Astrocyte (in vitro differentiated cells and primary cell): ENCODE results near the gene CTSV. TPM values are rescaled to one million over a fixed set of nuclear protein-coding genes. Genes with fewer than 3 reads are reported as not detected.
A peak's percentile ranks its signal among the peaks of the same experiment; 100 is the strongest.
"Not testable (repeated sequence)": the region's sequence is repeated elsewhere in the genome, so short reads cannot be mapped to it uniquely, and the experiment has no call there.

Source experiments
- DNase-seq: peaks from one replicate; pipeline ENCODE4 v3.0.0-alpha.2; 2010; ENCODE audit warnings: low read depth
- FAIRE-seq: peaks from 2 replicates; lab custom pipeline; 2011; peaks lifted over from hg19 to GRCh38; lab: Jason Lieb, UNC
- H2AFZ ChIP-seq: 2 replicates; pipeline ENCODE4 v1.6.0; 2012; ENCODE audit warnings: low read depth, low read length, inconsistent platforms
- H3K27ac ChIP-seq: 2 replicates; pipeline ENCODE4 v1.5.1; 2011; ENCODE audit warnings: low read depth, low read length, inconsistent platforms
- H3K27me3 ChIP-seq: 2 replicates; pipeline ENCODE4 v1.6.0; 2011; ENCODE audit warnings: low read length, inconsistent platforms; ENCODE audit not compliant: insufficient read depth
- H3K36me3 ChIP-seq: 2 replicates; pipeline ENCODE4 v1.5.1; 2011; ENCODE audit warnings: low read length, inconsistent platforms; ENCODE audit not compliant: insufficient read depth
- H3K4me1 ChIP-seq: 2 replicates; pipeline ENCODE4 v1.5.1; 2011; ENCODE audit warnings: low read length, inconsistent platforms; ENCODE audit not compliant: insufficient read depth
- H3K4me2 ChIP-seq: 2 replicates; pipeline ENCODE4 v1.6.0; 2012; ENCODE audit warnings: low read length, inconsistent platforms
- H3K4me3 ChIP-seq: 2 replicates; pipeline ENCODE4 v1.5.1; 2011; ENCODE audit warnings: low read depth, mild to moderate bottlenecking, low read length, inconsistent platforms; ENCODE audit not compliant: insufficient read depth
- H3K79me2 ChIP-seq: 2 replicates; pipeline ENCODE4 v1.6.0; 2012; ENCODE audit warnings: mild to moderate bottlenecking, low read length, inconsistent platforms; ENCODE audit not compliant: insufficient read depth
- H3K9ac ChIP-seq: 2 replicates; pipeline ENCODE4 v1.6.0; 2012; ENCODE audit warnings: mild to moderate bottlenecking, low read length, inconsistent platforms
- H3K9me3 ChIP-seq: 2 replicates; pipeline ENCODE4 v1.5.1; 2012; ENCODE audit warnings: low read depth, mild to moderate bottlenecking, low read length, inconsistent platforms; ENCODE audit not compliant: insufficient read depth
- H4K20me1 ChIP-seq: 2 replicates; pipeline ENCODE4 v1.6.0; 2012; ENCODE audit warnings: low read length, inconsistent platforms; ENCODE audit not compliant: insufficient read depth
- H3K27ac Mint-ChIP-seq: one replicate; pipeline ENCODE4 v1.8.0; 2021; ENCODE audit warnings: mild to moderate bottlenecking, mixed read lengths; ENCODE audit not compliant: unreplicated experiment
- H3K27me3 Mint-ChIP-seq: one replicate; pipeline ENCODE4 v1.8.0; 2021; ENCODE audit warnings: low read depth, mixed read lengths; ENCODE audit not compliant: unreplicated experiment
- H3K36me3 Mint-ChIP-seq: one replicate; pipeline ENCODE4 v1.8.0; 2021; ENCODE audit warnings: low read depth, mixed read lengths; ENCODE audit not compliant: unreplicated experiment
- H3K4me1 Mint-ChIP-seq: one replicate; pipeline ENCODE4 v1.8.0; 2021; ENCODE audit warnings: low read depth, mixed read lengths; ENCODE audit not compliant: unreplicated experiment
- H3K4me3 Mint-ChIP-seq: one replicate; pipeline ENCODE4 v1.8.0; 2021; ENCODE audit warnings: mild to moderate bottlenecking, moderate library complexity, mixed read lengths; ENCODE audit not compliant: unreplicated experiment
- H3K9me3 Mint-ChIP-seq: one replicate; pipeline ENCODE4 v1.8.0; 2021; ENCODE audit warnings: mild to moderate bottlenecking, mixed read lengths; ENCODE audit not compliant: unreplicated experiment
- total RNA-seq: library from RNA; stranded (reverse); gene quantifications from 2 replicates; pipeline ENCODE4 v1.2.1, GENCODE V29; 2021

The CTSV gene
- total RNA-seq, 1 donor from 2014 or later, result 36.3 TPM

GRCh38 chr9:96994531-96995016 is 44.4 kb downstream of the CTSV start:
- peaks cover 47% of the 10 kb centered on the region for H3K79me2 ChIP-seq
- not testable (repeated sequence) for H3K36me3 Mint-ChIP-seq, H3K4me3 Mint-ChIP-seq, H3K4me3 ChIP-seq, FAIRE-seq, H3K9me3 ChIP-seq, H3K4me1 ChIP-seq, H3K27ac ChIP-seq, H3K27ac Mint-ChIP-seq, H3K36me3 ChIP-seq, H3K4me1 Mint-ChIP-seq, H2AFZ ChIP-seq, H3K27me3 ChIP-seq, DNase-seq, H3K9me3 Mint-ChIP-seq, H3K27me3 Mint-ChIP-seq, H3K4me2 ChIP-seq, H3K9ac ChIP-seq
- peaks cover 15% of the 10 kb centered on the region for H4K20me1 ChIP-seq

GRCh38 chr9:96992303-96992702 is 46.6 kb downstream of the CTSV start:
- H3K9me3 Mint-ChIP-seq, H3K9me3 ChIP-seq, DNase-seq, H3K27ac ChIP-seq, H3K4me3 Mint-ChIP-seq, H3K36me3 ChIP-seq, H3K4me3 ChIP-seq, H3K4me1 ChIP-seq, H3K9ac ChIP-seq, FAIRE-seq, H3K4me2 ChIP-seq, H3K27ac Mint-ChIP-seq, H4K20me1 ChIP-seq, H3K27me3 ChIP-seq, H2AFZ ChIP-seq, H3K4me1 Mint-ChIP-seq, H3K36me3 Mint-ChIP-seq, H3K27me3 Mint-ChIP-seq: not testable (repeated sequence)
- peaks cover 41% of the 10 kb centered on the region for H3K79me2 ChIP-seq

GRCh38 chr9:96989747-96990318 is 49.1 kb downstream of the CTSV start:
- H3K27me3 ChIP-seq, DNase-seq, H3K36me3 Mint-ChIP-seq, H3K4me1 ChIP-seq, H3K27ac ChIP-seq, H3K9me3 ChIP-seq, H3K36me3 ChIP-seq, H3K9me3 Mint-ChIP-seq, H3K4me3 Mint-ChIP-seq, H3K4me2 ChIP-seq, H3K27me3 Mint-ChIP-seq, H2AFZ ChIP-seq, H3K4me3 ChIP-seq, FAIRE-seq, H3K4me1 Mint-ChIP-seq, H3K27ac Mint-ChIP-seq, H3K9ac ChIP-seq, H4K20me1 ChIP-seq: not testable (repeated sequence)
- peaks cover 46% of the 10 kb centered on the region for H3K79me2 ChIP-seq

GRCh38 chr9:96984887-96985286 is 54.1 kb downstream of the CTSV start:
- not testable (repeated sequence) for H3K9me3 ChIP-seq, H3K4me2 ChIP-seq, H4K20me1 ChIP-seq, H3K9ac ChIP-seq, H3K4me1 Mint-ChIP-seq, H3K36me3 ChIP-seq, H3K4me1 ChIP-seq, H3K27ac ChIP-seq, H2AFZ ChIP-seq, H3K27me3 ChIP-seq, H3K27me3 Mint-ChIP-seq, DNase-seq, H3K36me3 Mint-ChIP-seq, H3K9me3 Mint-ChIP-seq, H3K4me3 Mint-ChIP-seq, H3K27ac Mint-ChIP-seq, H3K4me3 ChIP-seq
- FAIRE-seq, result peak; percentile 23
- H3K79me2 ChIP-seq, result peaks cover 40% of the 10 kb centered on the region

DNA sequence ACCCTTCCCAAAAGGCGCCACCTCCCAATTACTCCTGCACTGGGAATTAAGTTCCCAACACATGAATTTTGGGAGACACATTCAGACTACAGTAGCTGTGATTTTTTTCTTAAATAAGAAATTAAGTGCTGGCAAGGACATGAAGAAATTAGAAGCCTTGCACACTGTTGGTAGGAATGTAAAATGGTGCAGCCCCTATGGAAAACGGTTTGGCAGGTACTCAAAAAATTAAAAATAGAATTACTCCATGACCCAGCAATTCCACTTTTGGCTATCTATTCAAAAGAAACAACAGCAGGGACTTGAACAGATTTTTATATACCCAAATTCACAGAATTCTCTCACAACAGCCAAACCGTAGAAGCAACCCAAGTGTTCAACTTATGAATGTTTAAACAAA is 54.8 kb downstream of the CTSV start:
- not testable (repeated sequence) for H3K36me3 Mint-ChIP-seq

GRCh38 chr9:96983496-96984122 is 55.3 kb downstream of the CTSV start:
- H3K4me3 Mint-ChIP-seq, H3K9me3 ChIP-seq, FAIRE-seq, H3K9ac ChIP-seq, H3K27ac Mint-ChIP-seq, H3K9me3 Mint-ChIP-seq, H3K4me1 ChIP-seq, H3K27me3 ChIP-seq, H3K27ac ChIP-seq, H3K36me3 ChIP-seq, H3K4me3 ChIP-seq, H3K36me3 Mint-ChIP-seq, H4K20me1 ChIP-seq, DNase-seq, H3K27me3 Mint-ChIP-seq, H3K4me2 ChIP-seq, H2AFZ ChIP-seq, H3K4me1 Mint-ChIP-seq: not testable (repeated sequence)
- H3K79me2 ChIP-seq, result peaks cover 40% of the 10 kb centered on the region

More for the DNA sequence above, 54.8 kb downstream of the CTSV start:
- not testable (repeated sequence) for H3K27ac ChIP-seq, FAIRE-seq, H3K9me3 Mint-ChIP-seq, DNase-seq, H4K20me1 ChIP-seq, H3K9me3 ChIP-seq, H3K4me1 Mint-ChIP-seq, H3K4me1 ChIP-seq, H3K27me3 ChIP-seq, H3K27ac Mint-ChIP-seq, H3K36me3 ChIP-seq, H3K27me3 Mint-ChIP-seq, H3K9ac ChIP-seq, H3K4me2 ChIP-seq, H2AFZ ChIP-seq, H3K4me3 ChIP-seq, H3K4me3 Mint-ChIP-seq
- H3K79me2 ChIP-seq, result peaks cover 40% of the 10 kb centered on the region
